Lung (tissue), 12 donors: Measurements from ENCODE around the gene PXDN. TPM values are rescaled to one million over a fixed set of nuclear protein-coding genes. Genes with fewer than 3 reads are reported as not detected.

Source experiments
- ATAC-seq: fragments of 200-7000 bp; cut with Tn5 transposase; one replicate; pipeline ENCODE4 v1.9.1; 2020; ENCODE audit warnings: moderate number of reproducible peaks; ENCODE audit not compliant: insufficient read depth, low FRiP score
- DNase-seq, 3 donors: peaks; one replicate each; pipeline ENCODE4 v3.0.0-alpha.2; 2013 to 2017
- H3K27ac ChIP-seq, 2 donors: one replicate each; pipeline ENCODE4 v1.5.1; 2013; ENCODE audit warnings: mild to moderate bottlenecking in 2 of 2, moderate library complexity in 2 of 2, control low read depth in 1 of 2, inconsistent platforms in 1 of 2, low read depth in 1 of 2, low read length in 1 of 2
- H3K27me3 ChIP-seq, 3 donors: one replicate each; pipeline ENCODE4 v1.5.1; 2013; ENCODE audit warnings: low read length in 2 of 3; ENCODE audit not compliant: control insufficient read depth in 3 of 3, insufficient read depth in 3 of 3
- H3K36me3 ChIP-seq, 4 donors: one replicate each; pipeline ENCODE4 v1.5.1; 2013; ENCODE audit warnings: low read length in 4 of 4, mild to moderate bottlenecking in 1 of 4, moderate library complexity in 1 of 4; ENCODE audit not compliant: control insufficient read depth in 4 of 4, insufficient read depth in 4 of 4
- H3K4me1 ChIP-seq, 5 donors: one replicate each; pipeline ENCODE4 v1.5.1; 2013; ENCODE audit warnings: low read length in 5 of 5, mild to moderate bottlenecking in 2 of 5, moderate library complexity in 1 of 5; ENCODE audit not compliant: control insufficient read depth in 5 of 5, insufficient read depth in 5 of 5
- H3K4me3 ChIP-seq: one replicate; pipeline ENCODE4 v1.5.1; 2013; ENCODE audit warnings: mild to moderate bottlenecking, control low read depth, moderate library complexity
- H3K9ac ChIP-seq, 2 donors: one replicate each; pipeline ENCODE4 v1.5.1; 2013; ENCODE audit warnings: low read length in 2 of 2, control low read depth in 1 of 2; ENCODE audit not compliant: insufficient read depth in 1 of 2
- H3K9me3 ChIP-seq, 4 donors: one replicate each; pipeline ENCODE4 v1.5.1; 2013; ENCODE audit warnings: low read length in 3 of 4, mild to moderate bottlenecking in 1 of 4, moderate library complexity in 1 of 4; ENCODE audit not compliant: control insufficient read depth in 4 of 4, insufficient read depth in 3 of 4
- CTCF ChIP-seq: IDR thresholded peaks from 2 replicates; pipeline ENCODE4 v1.5.1; 2012; ENCODE audit warnings: mild to moderate bottlenecking; ENCODE audit errors: control extremely low read depth, extremely low read depth
- WGBS, 2 donors: extraction: QIAGEN DNeasy Blood & Tissue Kit; methylation state at CpG; one replicate each; pipeline ENCODE4 v1.1.7; 2013; 5-methylcytosine and 5-hydroxymethylcytosine counted together
- polyA plus RNA-seq, 2 donors: library from polyadenylated mRNA; stranded (reverse); fragments of 200-250 nt; gene quantifications; one replicate each; pipeline ENCODE4 v1.2.1, GENCODE V29; 2013
- total RNA-seq, 2 donors: library from RNA; depleted of rRNA in 1 of 2; stranded (reverse); fragments of >200 nt in 1 of 2; gene quantifications; one replicate each; pipeline ENCODE4 v1.2.1, GENCODE V29; 2014 to 2021
- donor health status: control.
- donor health status: control.
- donor health status: Bipolar disorder and iron deficiency.
- donor health status: healthy.
- donor health status: DM: yes; HTN: yes; CAD: no.

The PXDN gene
- total and polyA plus RNA-seq, 4 donors: 10.6 to 198 (median 45.1) TPM

- no peak overlapping the region for H3K9ac ChIP-seq
- 94 to 97% methylated on average over 22 of the region's 22 CpGs for WGBS, 2 donors
- no peaks in the 10 kb centered on the region for H3K27me3 ChIP-seq
- H3K36me3 ChIP-seq: no peaks in the 10 kb centered on the region
- ATAC-seq (no peak), DNase-seq (no peak)
- peaks cover 7 to 30% (median 21%) of the 10 kb centered on the region in 5 donors for H3K4me1 ChIP-seq
- no peaks in the 10 kb centered on the region for H3K9me3 ChIP-seq
- H3K4me3 ChIP-seq: no peak overlapping the region
- H3K27ac ChIP-seq: no peak overlapping the region
- no peak for TF ChIP-seq CTCF
Measured at GRCh38 chr2:1713142-1713838, 31.0 kb downstream of the PXDN start.

- DNase-seq (no peak), ATAC-seq (no peak)
- no peak for TF ChIP-seq CTCF
- H3K4me3 ChIP-seq: no peak overlapping the region
- WGBS, 2 donors: 90% methylated on average over 15 of the region's 15 CpGs
- no peaks in the 10 kb centered on the region for H3K27me3 ChIP-seq
- no peaks in the 10 kb centered on the region for H3K36me3 ChIP-seq
- H3K9me3 ChIP-seq: no peaks in the 10 kb centered on the region
- H3K4me1 ChIP-seq: peaks cover 7 to 37% (median 26%) of the 10 kb centered on the region in 5 donors
- H3K27ac ChIP-seq: no peak overlapping the region
- no peak overlapping the region for H3K9ac ChIP-seq
Measured at GRCh38 chr2:1709946-1710560, 34.3 kb downstream of the PXDN start.

GRCh38 chr2:1709335-1709605 is 35.0 kb downstream of the PXDN start:
- peaks cover 2 to 29% (median 18%) of the 10 kb centered on the region in 5 donors for H3K4me1 ChIP-seq
- H3K4me3 ChIP-seq: no peak overlapping the region
- no peak for TF ChIP-seq CTCF
- H3K27me3 ChIP-seq: no peaks in the 10 kb centered on the region
- WGBS, 2 donors: 81 to 88% methylated on average over 8 of the region's 8 CpGs
- H3K36me3 ChIP-seq: no peaks in the 10 kb centered on the region
- DNase-seq: no peak
- no peak for ATAC-seq
- H3K9me3 ChIP-seq: no peaks in the 10 kb centered on the region
- peak overlapping the region in 1 of 2 donors; percentile 57 for H3K27ac ChIP-seq
- no peak overlapping the region for H3K9ac ChIP-seq
